ENCODE results near the gene ZNF264.

ZNF264 gene

GRCh38 chr19:57249329-57249728 is 58.0 kb downstream of the ZNF264 start:
- TF ChIP-seq EP300 (IDR thresholded peaks at IDR 0.05; ENCODE audit: borderline replicate concordance) (no peak), YY1 (IDR thresholded peaks at IDR 0.05; ENCODE audit: low read depth) (no peak), MAX (IDR thresholded peaks at IDR 0.05) (no peak)

GRCh38 chr19:57262044-57262443 is 70.7 kb downstream of the ZNF264 start:
- TF ChIP-seq TCF12 (IDR thresholded peaks at IDR 0.05; ENCODE audit: low read depth) (no peak), FOXM1 (IDR thresholded peaks at IDR 0.05; ENCODE audit: borderline replicate concordance, low read depth) (no peak), MAX (IDR thresholded peaks at IDR 0.05) (no peak)

GRCh38 chr19:57263244-57263741 is 72.0 kb downstream of the ZNF264 start:
- TF ChIP-seq FOXM1 (IDR thresholded peaks at IDR 0.05; ENCODE audit: borderline replicate concordance, low read depth), result no peak
- no peak for TF ChIP-seq CREB1 (IDR thresholded peaks at IDR 0.05; ENCODE audit: low read depth)
- TF ChIP-seq CEBPB (IDR thresholded peaks at IDR 0.05), result no peak
- no peak for TF ChIP-seq YY1 (IDR thresholded peaks at IDR 0.05; ENCODE audit: low read depth)
- TF ChIP-seq EP300 (IDR thresholded peaks at IDR 0.05; ENCODE audit: borderline replicate concordance), result no peak
- no peak for TF ChIP-seq TEAD4 (IDR thresholded peaks at IDR 0.05)
- TF ChIP-seq REST (IDR thresholded peaks at IDR 0.05; ENCODE audit: low read depth), result no peak
- TF ChIP-seq TCF12 (IDR thresholded peaks at IDR 0.05; ENCODE audit: low read depth), result no peak
- no peak for TF ChIP-seq TAF1 (IDR thresholded peaks at IDR 0.05; ENCODE audit: low read depth)
- TF ChIP-seq RAD21 (IDR thresholded peaks at IDR 0.05; ENCODE audit: low read depth), result no peak
- no peak for TF ChIP-seq ZBTB7A (IDR thresholded peaks at IDR 0.05; ENCODE audit: low read depth)
- no peak for TF ChIP-seq USF1 (IDR thresholded peaks at IDR 0.05)
- TF ChIP-seq MAX (IDR thresholded peaks at IDR 0.05), result no peak
- TF ChIP-seq NFIC (IDR thresholded peaks at IDR 0.05), result no peak
- no peak for TF ChIP-seq EGR1 (IDR thresholded peaks at IDR 0.05)

GRCh38 chr19:57267291-57267690 is 76.0 kb downstream of the ZNF264 start:
- TF ChIP-seq FOXM1 (IDR thresholded peaks at IDR 0.05; ENCODE audit: borderline replicate concordance, low read depth) (no peak), ZBTB7A (IDR thresholded peaks at IDR 0.05; ENCODE audit: low read depth) (no peak), YY1 (IDR thresholded peaks at IDR 0.05; ENCODE audit: low read depth) (no peak), USF1 (IDR thresholded peaks at IDR 0.05) (no peak), TCF12 (IDR thresholded peaks at IDR 0.05; ENCODE audit: low read depth) (no peak)

GRCh38 chr19:57269515-57270250 is 78.4 kb downstream of the ZNF264 start:
- TF ChIP-seq TEAD4 (IDR thresholded peaks at IDR 0.05) (no peak), CEBPB (IDR thresholded peaks at IDR 0.05) (no peak), EP300 (IDR thresholded peaks at IDR 0.05; ENCODE audit: borderline replicate concordance) (no peak), FOXM1 (IDR thresholded peaks at IDR 0.05; ENCODE audit: borderline replicate concordance, low read depth) (no peak), YY1 (IDR thresholded peaks at IDR 0.05; ENCODE audit: low read depth) (no peak), ZBTB7A (IDR thresholded peaks at IDR 0.05; ENCODE audit: low read depth) (no peak), USF1 (IDR thresholded peaks at IDR 0.05) (no peak), NFIC (IDR thresholded peaks at IDR 0.05) (no peak), REST (IDR thresholded peaks at IDR 0.05; ENCODE audit: low read depth) (no peak), RAD21 (IDR thresholded peaks at IDR 0.05; ENCODE audit: low read depth) (no peak), EGR1 (IDR thresholded peaks at IDR 0.05) (no peak), TCF12 (IDR thresholded peaks at IDR 0.05; ENCODE audit: low read depth) (no peak), MAX (IDR thresholded peaks at IDR 0.05) (no peak), TAF1 (IDR thresholded peaks at IDR 0.05; ENCODE audit: low read depth) (no peak)

Measured in Ishikawa (cell line).